H7 (cell line): ENCODE measurements around the gene DPYSL3. TPM values are rescaled to one million over a fixed set of nuclear protein-coding genes. Genes with fewer than 3 reads are reported as not detected.

Experiments used
- DNase-seq: peaks from one replicate; pipeline ENCODE4 v3.0.0; 2012
- H3K27me3 ChIP-seq: 2 replicates; pipeline ENCODE4 v1.6.0; 2011; ENCODE audit warnings: mild to moderate bottlenecking, low read length; ENCODE audit not compliant: control insufficient read depth, insufficient read depth
- H3K36me3 ChIP-seq: replicated peaks from 2 replicates; pipeline ENCODE4 v1.5.1; 2011; ENCODE audit warnings: low read length; ENCODE audit not compliant: control insufficient read depth, insufficient read depth
- H3K4me3 ChIP-seq: 2 replicates; pipeline ENCODE4 v1.5.1; 2011; ENCODE audit warnings: low read depth, mild to moderate bottlenecking, control low read depth, low read length, moderate library complexity; ENCODE audit not compliant: insufficient read depth
- total RNA-seq: library from RNA; depleted of rRNA; stranded (reverse); fragments of >200 nt; shearing (Covaris generic); gene quantifications from 2 replicates; pipeline ENCODE4 v1.2.3, GENCODE V29; 2014

Gene DPYSL3
- total RNA-seq, 1 experiment from 2014 or later: 184 TPM

DNA sequence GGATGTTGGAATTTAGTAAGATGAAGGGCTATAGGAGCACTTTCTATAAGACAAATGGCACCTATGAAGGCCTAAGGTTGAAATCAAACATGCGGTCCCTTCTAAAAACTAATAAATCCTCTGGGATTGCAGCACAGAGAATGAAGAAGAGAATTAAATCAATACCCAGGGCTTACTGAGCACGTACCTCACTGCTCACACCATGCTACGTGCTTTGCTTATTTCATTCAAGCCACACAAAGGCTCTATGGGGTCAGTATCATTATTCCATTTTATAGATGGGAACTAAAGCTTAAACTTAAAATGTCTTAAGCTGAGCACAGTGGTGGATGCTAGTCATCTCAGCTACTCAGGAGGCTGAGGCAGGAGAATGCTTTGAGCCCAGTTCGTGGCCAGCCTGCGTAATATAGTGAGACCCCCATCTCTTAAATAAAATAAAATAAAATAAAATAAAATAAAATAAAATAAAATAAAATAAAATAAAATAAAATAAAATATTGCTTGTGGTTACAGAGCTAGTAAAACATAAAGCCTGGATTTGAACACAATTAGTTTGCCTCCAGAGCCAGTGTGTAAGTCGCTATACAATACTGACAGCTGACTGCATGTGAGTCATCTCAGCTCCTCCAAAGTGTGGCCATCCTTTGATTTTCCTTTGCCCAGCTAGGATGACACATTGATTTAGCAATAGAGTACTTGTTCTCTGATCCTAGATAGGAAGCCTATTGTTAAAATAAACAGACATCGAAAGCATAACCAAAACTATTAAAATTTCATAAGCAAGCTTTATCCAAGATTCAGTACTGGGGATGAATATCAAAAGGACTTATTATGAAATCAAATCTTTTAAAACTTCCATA is 20.9 kb upstream of the DPYSL3 start:
- Histone ChIP-seq H3K4me3 (no peak overlapping the region), H3K27me3 (no peaks in the 10 kb centered on the region), H3K36me3 (no peaks in the 10 kb centered on the region)
- no peak for DNase-seq

- no peak for DNase-seq
- no peaks in the 10 kb centered on the region for H3K36me3 ChIP-seq
- no peak overlapping the region for H3K4me3 ChIP-seq
- no peaks in the 10 kb centered on the region for H3K27me3 ChIP-seq
Measured at GRCh38 chr5:147523069-147523468, 13.2 kb upstream of the DPYSL3 start.

GRCh38 chr5:147522435-147522834 is 12.6 kb upstream of the DPYSL3 start:
- H3K4me3 ChIP-seq: no peak overlapping the region
- no peaks in the 10 kb centered on the region for H3K27me3 ChIP-seq
- DNase-seq: no peak
- no peaks in the 10 kb centered on the region for H3K36me3 ChIP-seq

DNA sequence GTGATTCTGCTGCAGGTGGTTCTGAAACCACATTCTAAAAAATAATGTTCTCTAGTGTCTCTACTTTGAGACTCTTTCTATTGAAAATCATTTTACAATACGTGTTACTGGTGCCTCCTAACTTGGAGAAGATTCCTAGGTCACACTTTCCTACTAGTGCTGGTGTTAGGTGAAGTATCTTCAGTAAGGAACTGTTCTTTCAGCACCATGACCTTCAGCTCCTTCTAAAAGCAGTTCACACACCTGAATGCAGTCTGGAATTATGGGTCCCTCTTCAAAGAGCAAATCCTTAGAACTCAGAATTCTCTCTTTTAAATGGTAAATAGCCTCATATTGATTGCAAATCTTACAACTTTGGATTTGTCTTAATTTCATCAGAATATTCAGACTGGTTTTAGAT is 10.6 kb upstream of the DPYSL3 start:
- Histone ChIP-seq H3K36me3 (no peaks in the 10 kb centered on the region), H3K4me3 (no peak overlapping the region), H3K27me3 (no peaks in the 10 kb centered on the region)
- DNase-seq: no peak

DNA sequence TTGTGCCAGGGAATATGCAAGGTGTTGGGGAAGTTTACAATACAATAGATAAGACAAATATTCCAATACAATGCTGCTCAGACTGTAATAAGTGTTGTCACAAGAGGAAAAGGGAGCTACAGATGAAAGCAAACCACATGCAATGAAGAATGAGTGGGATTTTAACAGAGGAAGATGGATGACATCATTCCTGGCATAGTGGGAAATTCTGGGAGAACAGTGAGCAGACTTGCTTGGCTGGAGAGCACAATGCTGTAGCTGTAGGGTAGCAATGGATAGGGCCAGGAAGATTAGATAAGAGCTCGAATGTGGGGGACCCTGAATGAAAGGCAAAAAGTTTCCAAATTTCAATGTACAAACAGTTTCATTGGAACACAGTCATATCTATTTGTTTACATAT is 9.5 kb upstream of the DPYSL3 start:
- Histone ChIP-seq H3K27me3 (no peaks in the 10 kb centered on the region), H3K36me3 (no peaks in the 10 kb centered on the region), H3K4me3 (no peak overlapping the region)
- no peak for DNase-seq

- no peak overlapping the region for H3K4me3 ChIP-seq
- DNase-seq: no peak
- no peaks in the 10 kb centered on the region for H3K27me3 ChIP-seq
- no peaks in the 10 kb centered on the region for H3K36me3 ChIP-seq
Measured at GRCh38 chr5:147517383-147517782, 7.5 kb upstream of the DPYSL3 start.

GRCh38 chr5:147515269-147515668 is 5.4 kb upstream of the DPYSL3 start:
- Histone ChIP-seq H3K27me3 (peaks cover 10% of the 10 kb centered on the region), H3K36me3 (no peaks in the 10 kb centered on the region), H3K4me3 (no peak overlapping the region)
- no peak for DNase-seq

GRCh38 chr5:147512659-147513379 is 3.0 kb upstream of the DPYSL3 start:
- Histone ChIP-seq H3K27me3 (peaks cover 17% of the 10 kb centered on the region), H3K36me3 (no peaks in the 10 kb centered on the region), H3K4me3 (no peak overlapping the region)
- no peak for DNase-seq

DNA sequence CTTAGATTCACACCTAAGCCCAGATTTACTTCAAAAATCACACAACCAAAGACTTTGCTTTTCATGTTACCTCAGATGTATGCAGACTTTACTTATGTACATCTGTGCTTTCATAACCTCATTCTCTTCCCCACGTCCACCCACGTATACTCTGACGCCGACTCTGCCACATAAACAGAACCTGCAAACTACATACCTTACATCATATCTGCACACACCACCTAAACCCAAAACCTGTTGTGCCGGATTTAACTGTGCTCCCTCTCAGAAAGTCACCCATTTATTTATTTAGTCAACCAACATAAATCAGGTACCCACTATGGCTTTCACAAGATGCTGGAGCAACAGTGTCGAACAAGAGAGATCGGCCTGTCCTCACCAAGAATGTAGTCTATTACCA is 1.0 kb upstream of the DPYSL3 start:
- DNase-seq: no peak
- Histone ChIP-seq H3K4me3 (no peak overlapping the region), H3K36me3 (no peaks in the 10 kb centered on the region), H3K27me3 (peaks cover 17% of the 10 kb centered on the region)

- Histone ChIP-seq H3K4me3 (peak overlapping the region; percentile 72), H3K36me3 (no peaks in the 10 kb centered on the region), H3K27me3 (peaks cover 17% of the 10 kb centered on the region)
- peak; percentile 66 for DNase-seq
Measured at GRCh38 chr5:147509041-147509709, 693 bp downstream of the DPYSL3 start.

DNA sequence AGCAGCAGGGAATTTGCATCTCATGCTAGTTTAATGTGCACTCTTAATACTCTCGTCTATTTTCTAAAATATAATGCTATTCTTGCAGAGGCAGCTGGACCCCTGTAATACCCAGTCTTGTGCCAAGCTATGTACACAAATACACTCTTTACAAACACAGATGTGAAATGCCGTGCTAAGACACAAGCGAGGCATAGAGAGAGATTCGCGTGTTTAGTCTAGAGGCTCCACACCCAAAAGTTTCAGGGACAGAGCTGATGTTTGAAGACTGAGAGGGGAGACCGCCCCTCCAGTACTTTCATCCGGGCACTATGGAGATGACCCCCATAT is 1.2 kb downstream of the DPYSL3 start:
- Histone ChIP-seq H3K36me3 (no peaks in the 10 kb centered on the region), H3K4me3 (peak overlapping the region; percentile 72), H3K27me3 (peaks cover 17% of the 10 kb centered on the region)
- no peak for DNase-seq

DNA sequence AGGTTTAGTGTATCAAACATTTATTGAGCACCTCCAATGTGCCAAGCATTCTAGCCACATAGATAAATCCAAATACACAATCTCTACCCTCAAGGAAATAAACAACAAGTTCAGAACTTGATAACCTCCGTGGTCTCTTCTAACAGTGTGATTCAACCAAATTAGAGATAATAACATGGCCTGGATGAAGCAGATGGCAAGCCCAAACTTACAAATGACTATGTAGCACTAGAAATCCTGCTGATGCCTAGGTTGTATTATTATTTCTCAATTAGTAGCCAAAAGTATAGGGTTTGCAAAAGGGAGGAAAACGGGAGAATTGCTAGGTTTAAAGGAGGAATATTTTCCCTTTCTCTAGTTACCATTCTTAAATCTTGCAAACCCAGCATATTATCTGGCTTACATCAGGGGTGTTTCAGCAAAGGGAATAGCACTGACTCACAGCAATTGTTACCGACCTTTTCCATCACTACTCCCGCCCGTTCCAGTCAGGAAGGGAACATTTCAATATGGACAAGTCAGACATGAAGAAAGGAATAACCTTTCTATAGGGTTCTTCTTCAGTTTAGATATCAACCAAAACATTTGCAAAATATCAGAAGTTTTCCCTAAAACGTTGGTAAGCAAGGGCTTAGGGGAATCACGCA is 2.3 kb downstream of the DPYSL3 start:
- DNase-seq: no peak
- H3K36me3 ChIP-seq: no peaks in the 10 kb centered on the region
- H3K27me3 ChIP-seq: peaks cover 17% of the 10 kb centered on the region
- H3K4me3 ChIP-seq: no peak overlapping the region; the same call in 1 of the 2 replicates

- H3K27me3 ChIP-seq: peaks cover under 1% of the 10 kb centered on the region
- no peak for DNase-seq
- no peaks in the 10 kb centered on the region for H3K36me3 ChIP-seq
- H3K4me3 ChIP-seq: no peak overlapping the region
Measured at GRCh38 chr5:147504535-147504934, 5.3 kb downstream of the DPYSL3 start.

DNA sequence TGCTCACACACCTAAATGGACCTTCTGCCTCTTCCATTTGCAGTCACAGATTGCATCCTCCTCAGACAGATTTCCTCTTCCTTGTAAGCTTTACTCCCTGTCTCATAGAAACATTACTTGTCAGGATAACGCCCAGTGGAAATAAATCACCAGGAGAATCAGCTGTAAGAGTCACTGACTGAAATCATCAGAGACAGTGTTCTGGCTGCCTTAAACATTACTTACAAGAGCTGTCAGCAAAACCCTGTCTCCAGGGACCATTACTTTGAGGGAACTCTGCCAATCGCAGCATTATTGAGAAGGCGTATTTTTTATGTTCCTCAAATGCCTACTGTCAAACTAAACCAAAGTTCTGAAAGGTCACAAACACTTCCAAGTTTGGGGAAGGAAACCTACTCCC is 5.9 kb downstream of the DPYSL3 start:
- no peak overlapping the region for H3K4me3 ChIP-seq
- no peak for DNase-seq
- no peaks in the 10 kb centered on the region; the same call in none of the 2 replicates for H3K27me3 ChIP-seq
- no peaks in the 10 kb centered on the region for H3K36me3 ChIP-seq
